Endodermal cell (in vitro differentiated cells): ENCODE results near the gene TAS2R31. TPM values are rescaled to one million over a fixed set of nuclear protein-coding genes. Genes with fewer than 3 reads are reported as not detected.

Source experiments
- DNase-seq: peaks from one replicate; pipeline ENCODE4 v3.0.0-alpha.2; 2017
- H3K27ac ChIP-seq: 2 replicates; pipeline ENCODE4 v1.5.1; 2013; ENCODE audit warnings: mild to moderate bottlenecking, low read depth, low read length, moderate library complexity
- H3K27me3 ChIP-seq: 2 replicates; pipeline ENCODE4 v1.6.1; 2013; ENCODE audit warnings: mild to moderate bottlenecking, low read length, moderate library complexity; ENCODE audit not compliant: insufficient read depth, control insufficient read depth, poor library complexity, severe bottlenecking
- H3K36me3 ChIP-seq: 2 replicates; pipeline ENCODE4 v1.7.0; 2013; ENCODE audit warnings: mild to moderate bottlenecking, low read length, moderate library complexity; ENCODE audit not compliant: control insufficient read depth, insufficient read depth
- H3K4me1 ChIP-seq: one replicate; pipeline ENCODE4 v1.7.0; 2013; ENCODE audit warnings: low read length; ENCODE audit not compliant: control insufficient read depth, insufficient read depth
- H3K4me3 ChIP-seq: 2 replicates; pipeline ENCODE4 v1.5.1; 2013; ENCODE audit warnings: mild to moderate bottlenecking, low read length, moderate library complexity
- H3K9ac ChIP-seq: 2 replicates; pipeline ENCODE4 v1.6.1; 2013; ENCODE audit warnings: mild to moderate bottlenecking, low read length, moderate library complexity; ENCODE audit not compliant: poor library complexity, severe bottlenecking; ENCODE audit errors: extremely low read depth
- H3K9me3 ChIP-seq: 2 replicates; pipeline ENCODE4 v1.6.1; 2013; ENCODE audit warnings: mild to moderate bottlenecking, low read length, moderate library complexity; ENCODE audit not compliant: control insufficient read depth
- H3K27ac Mint-ChIP-seq: 2 replicates; pipeline ENCODE4 v1.8.0; 2020; ENCODE audit warnings: mixed read lengths
- H3K27me3 Mint-ChIP-seq: 2 replicates; pipeline ENCODE4 v1.8.0; 2021; ENCODE audit warnings: mild to moderate bottlenecking, mixed read lengths; ENCODE audit not compliant: insufficient read depth
- H3K36me3 Mint-ChIP-seq: 2 replicates; pipeline ENCODE4 v1.8.0; 2020; ENCODE audit warnings: low read depth, mixed read lengths
- H3K4me1 Mint-ChIP-seq: 2 replicates; pipeline ENCODE4 v1.8.0; 2020; ENCODE audit warnings: mixed read lengths
- H3K4me3 Mint-ChIP-seq: 2 replicates; pipeline ENCODE4 v1.8.0; 2020; ENCODE audit warnings: mild to moderate bottlenecking, moderate library complexity, mixed read lengths
- H3K9me3 Mint-ChIP-seq: 2 replicates; pipeline ENCODE4 v1.8.0; 2020; ENCODE audit warnings: mild to moderate bottlenecking, mixed read lengths
- CTCF ChIP-seq: fragments of 200-600 bp; sonication (generic); conservative IDR thresholded peaks from 2 replicates; pipeline ENCODE4 v1.5.0; 2021; ENCODE audit warnings: antibody characterized with exemption, mild to moderate bottlenecking
- WGBS, 2 experiments: methylation state at CpG; one replicate each; pipeline versions ENCODE4 v1.1.5 to v1.1.7; 2013; ENCODE audit warnings: missing lambda C conversion rate in 2 of 2, mixed read lengths in 1 of 2; ENCODE audit not compliant: insufficient coverage in 1 of 2, insufficient read length in 1 of 2; 5-methylcytosine and 5-hydroxymethylcytosine counted together
- total RNA-seq, 2 donors: library from RNA; stranded (reverse); fragmentation: NEBNext Ultra II Directional in 1 of 2; extraction: Animal tissue kit (Norgen Biotek cat#: 25700) in 1 of 2; gene quantifications; 2 replicates in 1 of 2; 3 replicates in 1 of 2; pipeline ENCODE4 v1.2.1, GENCODE V29; 2021

TAS2R31 gene
- total RNA-seq, 2 donors from 2014 or later = 2.4 to 12.4 TPM

DNA sequence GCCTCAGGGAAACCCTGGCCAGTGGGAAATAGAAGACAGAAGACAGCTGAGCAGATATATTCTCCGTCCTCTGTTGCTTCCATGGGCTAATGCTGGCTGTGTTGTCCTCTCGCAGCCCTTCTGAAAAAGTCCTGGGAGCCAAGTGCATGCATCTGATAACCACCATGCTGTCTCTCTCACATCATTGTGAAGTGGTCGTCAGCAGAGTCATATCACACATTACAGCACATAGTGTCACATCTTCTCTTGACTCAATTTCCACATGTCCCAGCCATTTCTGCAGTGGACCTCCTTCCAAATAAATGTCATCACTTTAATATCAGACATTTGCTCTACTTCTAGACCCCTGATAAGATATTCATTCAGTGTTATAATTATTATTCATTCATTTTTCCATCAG, 36.9 kb downstream of the TAS2R31 start:
- Mint-ChIP-seq H3K9me3 (peaks cover 6% of the 10 kb centered on the region), H3K27ac (no peak overlapping the region), H3K36me3 (peaks cover 38% of the 10 kb centered on the region), H3K4me1 (peaks cover 1% of the 10 kb centered on the region), H3K4me3 (no peak overlapping the region), H3K27me3 (no peaks in the 10 kb centered on the region)
- H3K9me3 ChIP-seq = peaks cover 10% of the 10 kb centered on the region
- H3K4me3 ChIP-seq = no peak overlapping the region
- DNase-seq = no peak
- no peak overlapping the region for H3K27ac ChIP-seq
- peaks cover 12% of the 10 kb centered on the region for H3K36me3 ChIP-seq
- H3K27me3 ChIP-seq = no peaks in the 10 kb centered on the region
- H3K9ac ChIP-seq = no peak overlapping the region
- 93 to 98% methylated on average over 3 of the region's 3 CpGs for WGBS, 2 experiments
- no peaks in the 10 kb centered on the region for H3K4me1 ChIP-seq
- no peak for TF ChIP-seq CTCF

DNA sequence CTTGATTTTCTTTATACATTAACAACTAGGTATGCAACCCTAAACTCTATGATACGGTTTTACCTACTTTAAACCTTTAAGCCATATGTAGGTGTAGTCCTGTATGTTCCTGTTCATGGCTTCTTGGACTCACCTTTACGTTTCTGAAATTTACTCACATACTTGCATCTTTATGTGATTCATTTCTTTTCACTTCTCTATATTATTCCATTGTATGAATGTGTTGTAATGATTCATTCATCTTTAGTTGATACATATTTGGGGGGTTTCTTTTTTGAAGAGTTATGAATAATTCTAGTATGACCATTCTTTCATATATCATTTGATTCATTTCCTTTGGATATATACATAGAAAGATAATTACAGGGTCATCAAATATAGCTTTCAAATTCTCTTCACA, 42.1 kb downstream of the TAS2R31 start:
- Mint-ChIP-seq H3K27ac (no peak overlapping the region), H3K36me3 (peaks cover 30% of the 10 kb centered on the region), H3K4me1 (peaks cover 4% of the 10 kb centered on the region), H3K9me3 (peaks cover 6% of the 10 kb centered on the region), H3K27me3 (no peaks in the 10 kb centered on the region), H3K4me3 (no peak overlapping the region)
- TF ChIP-seq CTCF = no peak
- Histone ChIP-seq H3K9me3 (peaks cover 10% of the 10 kb centered on the region), H3K27ac (no peak overlapping the region), H3K9ac (no peak overlapping the region), H3K27me3 (no peaks in the 10 kb centered on the region), H3K36me3 (peaks cover 6% of the 10 kb centered on the region), H3K4me1 (no peaks in the 10 kb centered on the region), H3K4me3 (no peak overlapping the region)
- 100% methylated on average over 1 to 2 of the region's 2 CpGs for WGBS, 2 experiments
- DNase-seq = no peak

DNA sequence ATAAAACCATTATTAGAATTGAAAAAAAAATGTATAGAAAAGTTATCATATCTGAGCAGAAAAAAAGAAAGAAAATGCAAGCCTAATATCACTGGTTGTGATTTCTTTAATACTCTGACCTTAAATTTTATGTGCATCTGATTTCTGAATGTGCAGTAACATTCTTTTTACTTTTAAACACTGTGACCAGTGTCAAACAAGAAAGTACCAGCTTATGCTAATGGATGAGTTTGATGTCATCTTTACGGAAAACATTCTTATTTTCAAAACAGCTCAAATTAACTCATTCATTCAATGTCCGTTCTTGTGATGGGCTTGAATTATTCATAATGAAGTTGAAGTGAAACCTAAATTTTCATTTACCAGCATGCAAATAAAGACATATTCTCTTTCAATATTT, 44.4 kb downstream of the TAS2R31 start, which contains the start of gene TAS2R50:
TSS of gene TAS2R50 (minus strand) at position 101 of the 400 bp plus-strand sequence. CDS start at position 49, 52 bp downstream.
- no peak for DNase-seq
- Mint-ChIP-seq H3K4me1 (peaks cover 4% of the 10 kb centered on the region), H3K27me3 (no peaks in the 10 kb centered on the region), H3K27ac (no peak within 1 kb of the TSS), H3K9me3 (peaks cover 6% of the 10 kb centered on the region), H3K4me3 (no peak within 1 kb of the TSS), H3K36me3 (peaks cover 20% of the 10 kb centered on the region)
- Histone ChIP-seq H3K27ac (no peak within 1 kb of the TSS), H3K4me1 (no peaks in the 10 kb centered on the region), H3K36me3 (peaks cover 6% of the 10 kb centered on the region), H3K9me3 (peaks cover 10% of the 10 kb centered on the region), H3K4me3 (no peak within 1 kb of the TSS), H3K9ac (no peak within 1 kb of the TSS), H3K27me3 (no peaks in the 10 kb centered on the region)
- 50% methylated on average over 2 of the region's 2 CpGs; no CpG with 5 or more reads in 1 of the 2 experiments for WGBS, 2 experiments
- no peak for TF ChIP-seq CTCF
